Measurements from ENCODE around the gene PACSIN3.
"Not testable (repeated sequence)": the region's sequence is repeated elsewhere in the genome, so short reads cannot be mapped to it uniquely, and the experiment has no call there.

The PACSIN3 gene

DNA sequence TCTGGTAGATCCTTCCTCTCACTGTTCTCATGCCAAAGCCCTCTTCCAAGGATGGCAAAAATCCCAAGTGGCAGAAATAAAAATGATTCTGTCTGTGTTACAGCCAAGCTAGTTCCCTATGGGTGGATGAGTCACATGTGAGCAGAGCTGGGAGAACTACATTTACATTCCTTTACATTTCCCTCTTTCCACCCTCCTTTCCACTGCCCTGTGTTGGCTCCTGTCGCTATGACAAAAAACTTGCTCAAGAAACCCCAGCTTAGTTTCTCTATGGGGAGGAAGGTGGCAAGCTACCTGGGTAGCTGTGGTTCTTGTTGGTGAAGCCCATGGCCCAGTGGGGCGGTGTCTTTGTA is 18.4 kb upstream of the PACSIN3 start:
- H4K20me1 ChIP-seq (ENCODE audit: insufficient read depth, low read length), result no peaks in the 10 kb centered on the region
- H3K79me2 ChIP-seq (ENCODE audit: low read length), result no peaks in the 10 kb centered on the region
- no peak overlapping the region for H3K27ac ChIP-seq (ENCODE audit: low read length)
- TF ChIP-seq EZH2 (optimal IDR thresholded peaks at IDR 0.05; ENCODE audit: low read depth, low read length), result no peak
- no peak for TF ChIP-seq EZH2phosphoT487 (IDR thresholded peaks at IDR 0.05; ENCODE audit: low read length)
- TF ChIP-seq, protein P1, sequence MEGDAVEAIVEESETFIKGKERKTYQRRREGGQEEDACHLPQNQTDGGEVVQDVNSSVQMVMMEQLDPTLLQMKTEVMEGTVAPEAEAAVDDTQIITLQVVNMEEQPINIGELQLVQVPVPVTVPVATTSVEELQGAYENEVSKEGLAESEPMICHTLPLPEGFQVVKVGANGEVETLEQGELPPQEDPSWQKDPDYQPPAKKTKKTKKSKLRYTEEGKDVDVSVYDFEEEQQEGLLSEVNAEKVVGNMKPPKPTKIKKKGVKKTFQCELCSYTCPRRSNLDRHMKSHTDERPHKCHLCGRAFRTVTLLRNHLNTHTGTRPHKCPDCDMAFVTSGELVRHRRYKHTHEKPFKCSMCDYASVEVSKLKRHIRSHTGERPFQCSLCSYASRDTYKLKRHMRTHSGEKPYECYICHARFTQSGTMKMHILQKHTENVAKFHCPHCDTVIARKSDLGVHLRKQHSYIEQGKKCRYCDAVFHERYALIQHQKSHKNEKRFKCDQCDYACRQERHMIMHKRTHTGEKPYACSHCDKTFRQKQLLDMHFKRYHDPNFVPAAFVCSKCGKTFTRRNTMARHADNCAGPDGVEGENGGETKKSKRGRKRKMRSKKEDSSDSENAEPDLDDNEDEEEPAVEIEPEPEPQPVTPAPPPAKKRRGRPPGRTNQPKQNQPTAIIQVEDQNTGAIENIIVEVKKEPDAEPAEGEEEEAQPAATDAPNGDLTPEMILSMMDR (IDR thresholded peaks at IDR 0.05; ENCODE audit: low read length), result no peak
- H3K4me2 ChIP-seq (ENCODE audit: low read depth, low read length), result no peak overlapping the region
- H3K9ac ChIP-seq (ENCODE audit: low read length), result no peak overlapping the region
- H3K36me3 ChIP-seq (replicated peaks; ENCODE audit: insufficient read depth, low read length), result no peaks in the 10 kb centered on the region
- no peak overlapping the region for H2AFZ ChIP-seq (ENCODE audit: low read length)
- no peak overlapping the region for H3K4me3 ChIP-seq (ENCODE audit: low read length)
- no peaks in the 10 kb centered on the region for H3K9me2 ChIP-seq (replicated peaks; ENCODE audit: insufficient read depth, low read length)
- DNase-seq, result no peak
- no peaks in the 10 kb centered on the region for H3F3A ChIP-seq (ENCODE audit: insufficient read depth, low read length)
- no peaks in the 10 kb centered on the region for H3K27me3 ChIP-seq (replicated peaks; ENCODE audit: insufficient read depth, low read length)
- H3K9me3 ChIP-seq (replicated peaks; ENCODE audit: insufficient read depth, low read length), result no peaks in the 10 kb centered on the region
- no peaks in the 10 kb centered on the region for H3K4me1 ChIP-seq (ENCODE audit: low read length)

DNA sequence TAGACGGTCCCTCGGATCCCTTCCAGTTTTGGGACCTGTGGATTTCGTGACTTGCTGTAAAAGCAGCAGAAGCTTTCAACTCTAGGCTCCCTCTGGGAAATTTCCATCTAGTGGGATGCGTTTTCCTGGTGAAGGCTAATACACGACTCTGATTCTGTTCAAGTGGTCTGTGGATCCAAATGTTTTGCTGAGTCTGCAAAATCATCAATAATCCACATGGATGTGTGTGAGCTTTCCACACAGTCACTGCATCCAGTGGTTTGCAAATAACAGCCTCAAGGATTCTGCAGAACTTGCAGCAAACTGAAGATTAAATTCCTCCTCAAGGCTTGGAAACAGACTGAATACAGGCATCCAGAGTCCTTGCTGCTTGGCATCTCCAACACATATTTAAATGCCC is 16.3 kb upstream of the PACSIN3 start:
- Histone ChIP-seq H3K79me2 (ENCODE audit: low read length) (no peaks in the 10 kb centered on the region), H3K4me2 (ENCODE audit: low read depth, low read length) (no peak overlapping the region), H3F3A (ENCODE audit: insufficient read depth, low read length) (no peaks in the 10 kb centered on the region), H3K9me2 (replicated peaks; ENCODE audit: insufficient read depth, low read length) (no peaks in the 10 kb centered on the region), H3K4me1 (ENCODE audit: low read length) (no peaks in the 10 kb centered on the region), H3K9me3 (replicated peaks; ENCODE audit: insufficient read depth, low read length) (no peaks in the 10 kb centered on the region), H3K4me3 (ENCODE audit: low read length) (no peak overlapping the region), H2AFZ (ENCODE audit: low read length) (no peak overlapping the region), H3K9ac (ENCODE audit: low read length) (no peak overlapping the region), H3K36me3 (replicated peaks; ENCODE audit: insufficient read depth, low read length) (no peaks in the 10 kb centered on the region), H3K27me3 (replicated peaks; ENCODE audit: insufficient read depth, low read length) (no peaks in the 10 kb centered on the region), H4K20me1 (ENCODE audit: insufficient read depth, low read length) (no peaks in the 10 kb centered on the region), H3K27ac (ENCODE audit: low read length) (no peak overlapping the region)
- no peak for DNase-seq
- TF ChIP-seq, protein P1 (IDR thresholded peaks at IDR 0.05; ENCODE audit: low read length), result no peak
- no peak for TF ChIP-seq EZH2 (optimal IDR thresholded peaks at IDR 0.05; ENCODE audit: low read depth, low read length)
- TF ChIP-seq EZH2phosphoT487 (IDR thresholded peaks at IDR 0.05; ENCODE audit: low read length), result no peak

GRCh38 chr11:47201015-47201414 is 14.8 kb upstream of the PACSIN3 start:
- Histone ChIP-seq H3K27me3 (replicated peaks; ENCODE audit: insufficient read depth, low read length) (no peaks in the 10 kb centered on the region), H4K20me1 (ENCODE audit: insufficient read depth, low read length) (no peaks in the 10 kb centered on the region), H3K79me2 (ENCODE audit: low read length) (no peaks in the 10 kb centered on the region), H3K4me3 (ENCODE audit: low read length) (no peak overlapping the region), H3K36me3 (replicated peaks; ENCODE audit: insufficient read depth, low read length) (no peaks in the 10 kb centered on the region), H2AFZ (ENCODE audit: low read length) (no peak overlapping the region), H3K9me3 (replicated peaks; ENCODE audit: insufficient read depth, low read length) (no peaks in the 10 kb centered on the region), H3K27ac (ENCODE audit: low read length) (no peak overlapping the region), H3K4me2 (ENCODE audit: low read depth, low read length) (no peak overlapping the region), H3K9ac (ENCODE audit: low read length) (no peak overlapping the region), H3K9me2 (replicated peaks; ENCODE audit: insufficient read depth, low read length) (no peaks in the 10 kb centered on the region), H3F3A (ENCODE audit: insufficient read depth, low read length) (no peaks in the 10 kb centered on the region), H3K4me1 (ENCODE audit: low read length) (no peaks in the 10 kb centered on the region)
- DNase-seq, result no peak
- TF ChIP-seq EZH2phosphoT487 (IDR thresholded peaks at IDR 0.05; ENCODE audit: low read length) (no peak), EZH2 (optimal IDR thresholded peaks at IDR 0.05; ENCODE audit: low read depth, low read length) (no peak)
- TF ChIP-seq, protein P1 (IDR thresholded peaks at IDR 0.05; ENCODE audit: low read length), result no peak

- H3K79me2 ChIP-seq (ENCODE audit: low read length); H3K4me2 ChIP-seq (ENCODE audit: low read depth, low read length); H3K4me3 ChIP-seq (ENCODE audit: low read length); H4K20me1 ChIP-seq (ENCODE audit: insufficient read depth, low read length); H3K4me1 ChIP-seq (ENCODE audit: low read length); H3K9me2 ChIP-seq (replicated peaks; ENCODE audit: insufficient read depth, low read length); H3K9ac ChIP-seq (ENCODE audit: low read length); DNase-seq; H3K36me3 ChIP-seq (replicated peaks; ENCODE audit: insufficient read depth, low read length); H3K9me3 ChIP-seq (replicated peaks; ENCODE audit: insufficient read depth, low read length); H2AFZ ChIP-seq (ENCODE audit: low read length); H3K27ac ChIP-seq (ENCODE audit: low read length); H3F3A ChIP-seq (ENCODE audit: insufficient read depth, low read length); H3K27me3 ChIP-seq (replicated peaks; ENCODE audit: insufficient read depth, low read length): not testable (repeated sequence)
Observed at GRCh38 chr11:47198161-47198560, 11.9 kb upstream of the PACSIN3 start.

Data from MM.1S (cell line).